Activated CD4-positive, alpha-beta memory T cell treated with anti-CD3 and anti-CD28 coated beads for 36 hours (primary cell): ENCODE data around the gene CHST12. TPM values are rescaled to one million over a fixed set of nuclear protein-coding genes. Genes with fewer than 3 reads are reported as not detected.

Experiments used
- CTCF ChIA-PET: fragments of 350-600 bp; sonication (Branson Sonifier 250); formaldehyde crosslinking; loops from one replicate; lab custom pipeline; 2021; ENCODE audit warnings: antibody characterized with exemption, inconsistent platforms; lab: Charles Lee
- POLR2A ChIA-PET: fragments of 350-600 bp; sonication (Branson Sonifier 250); formaldehyde crosslinking; loops from one replicate; lab custom pipeline; 2021; ENCODE audit warnings: antibody characterized with exemption; lab: Charles Lee
- DNase-seq: peaks from one replicate; pipeline ENCODE4 v3.0.0-alpha.2; 2020
- H3K27ac Mint-ChIP-seq: one replicate; pipeline ENCODE4 v1.8.0; 2021; ENCODE audit warnings: mixed read lengths
- H3K27me3 Mint-ChIP-seq: one replicate; pipeline ENCODE4 v1.8.0; 2021; ENCODE audit warnings: mixed read lengths
- H3K36me3 Mint-ChIP-seq: one replicate; pipeline ENCODE4 v1.8.0; 2021; ENCODE audit warnings: mixed read lengths
- H3K4me1 Mint-ChIP-seq: one replicate; pipeline ENCODE4 v1.8.0; 2021; ENCODE audit warnings: low read depth, mixed read lengths
- H3K4me3 Mint-ChIP-seq: one replicate; pipeline ENCODE4 v1.8.0; 2021; ENCODE audit warnings: mild to moderate bottlenecking, mixed read lengths
- H3K9me3 Mint-ChIP-seq: one replicate; pipeline ENCODE4 v1.8.0; 2021; ENCODE audit warnings: mixed read lengths
- intact Hi-C: fragments of 100-400 bp; cut with micrococcal nuclease; formaldehyde crosslinking; loops from one replicate; pipeline ENCODE4 v1.15.1; 2023
- total RNA-seq, 2 experiments: library from RNA; stranded (reverse); gene quantifications; one replicate each; pipeline ENCODE4 v1.2.3, GENCODE V29; 2021

The CHST12 gene
- total RNA-seq, 2 experiments from 2014 or later = 3.7 to 3.9 TPM

GRCh38 chr7:2431260-2431867 lies 28.0 kb downstream of the CHST12 start:
- peak; percentile 67 for DNase-seq
- H3K27ac Mint-ChIP-seq = no peak overlapping the region
- H3K9me3 Mint-ChIP-seq = peaks cover 6% of the 10 kb centered on the region
- intact Hi-C loops = loop anchor here (1.0 to 2.0 kb wide), 2 partner anchors 25 to 47 kb away; no protein-coding TSS in a partner anchor
- no peaks in the 10 kb centered on the region for H3K27me3 Mint-ChIP-seq
- H3K4me3 Mint-ChIP-seq = no peak overlapping the region
- POLR2A ChIA-PET = no interaction called here
- H3K4me1 Mint-ChIP-seq = peaks cover 5% of the 10 kb centered on the region
- CTCF ChIA-PET = interaction anchor here (0.5 to 4.5 kb wide), 36 partner anchors 8 to 287 kb away, joined by 3 to 46 read pairs (median 3); partner anchors contain the start of genes CHST12, MAD1L1, MRM2 and NUDT1
- peaks cover 4% of the 10 kb centered on the region for H3K36me3 Mint-ChIP-seq

- POLR2A ChIA-PET = no interaction called here
- Mint-ChIP-seq H3K4me1 (peaks cover 5% of the 10 kb centered on the region), H3K9me3 (peaks cover 6% of the 10 kb centered on the region), H3K27me3 (no peaks in the 10 kb centered on the region), H3K4me3 (no peak overlapping the region), H3K27ac (no peak overlapping the region), H3K36me3 (peaks cover 4% of the 10 kb centered on the region)
- intact Hi-C loops = no loop called here
- CTCF ChIA-PET = interaction anchor here (1.1 to 3.1 kb wide), 5 partner anchors 10 to 247 kb away, joined by 3 to 13 read pairs (median 5); no protein-coding TSS in a partner anchor
- DNase-seq = no peak
Observed at GRCh38 chr7:2432910-2433712, 29.7 kb downstream of the CHST12 start.

GRCh38 chr7:2433713-2434550 lies 30.5 kb downstream of the CHST12 start:
- ChIA-PET CTCF (interaction anchor here (0.6 to 3.1 kb wide), 2 partner anchors 17 to 103 kb away, joined by 3 to 9 read pairs; no protein-coding TSS in a partner anchor), POLR2A (no interaction called here)
- H3K36me3 Mint-ChIP-seq = peaks cover 4% of the 10 kb centered on the region
- intact Hi-C loops = no loop called here
- H3K27ac Mint-ChIP-seq = no peak overlapping the region
- peaks cover 5% of the 10 kb centered on the region for H3K4me1 Mint-ChIP-seq
- H3K9me3 Mint-ChIP-seq = peaks cover 6% of the 10 kb centered on the region
- no peaks in the 10 kb centered on the region for H3K27me3 Mint-ChIP-seq
- no peak for DNase-seq
- no peak overlapping the region for H3K4me3 Mint-ChIP-seq

- ChIA-PET POLR2A (no interaction called here), CTCF (interaction anchor here (1.0 to 3.1 kb wide), 2 partner anchors 16 to 33 kb away, joined by 3 to 9 read pairs; no protein-coding TSS in a partner anchor)
- DNase-seq = no peak
- no peaks in the 10 kb centered on the region for H3K27me3 Mint-ChIP-seq
- H3K4me1 Mint-ChIP-seq = no peaks in the 10 kb centered on the region
- H3K27ac Mint-ChIP-seq = no peak overlapping the region
- no peak overlapping the region for H3K4me3 Mint-ChIP-seq
- peaks cover 4% of the 10 kb centered on the region for H3K36me3 Mint-ChIP-seq
- peaks cover 6% of the 10 kb centered on the region for H3K9me3 Mint-ChIP-seq
- intact Hi-C loops = no loop called here
Observed at GRCh38 chr7:2435146-2435545, 31.7 kb downstream of the CHST12 start.

GRCh38 chr7:2436341-2437104 lies 33.1 kb downstream of the CHST12 start:
- ChIA-PET CTCF (interaction anchor here (1.0 kb wide), 1 partner anchor 32 kb away, joined by 3 read pairs; no protein-coding TSS in a partner anchor), POLR2A (no interaction called here)
- no peak for DNase-seq
- no peak overlapping the region for H3K27ac Mint-ChIP-seq
- no peaks in the 10 kb centered on the region for H3K27me3 Mint-ChIP-seq
- H3K4me3 Mint-ChIP-seq = no peak overlapping the region
- no peaks in the 10 kb centered on the region for H3K36me3 Mint-ChIP-seq
- intact Hi-C loops = no loop called here
- H3K4me1 Mint-ChIP-seq = no peaks in the 10 kb centered on the region
- H3K9me3 Mint-ChIP-seq = no peaks in the 10 kb centered on the region

- H3K4me3 Mint-ChIP-seq = no peak overlapping the region
- H3K36me3 Mint-ChIP-seq = no peaks in the 10 kb centered on the region
- DNase-seq = no peak
- no peaks in the 10 kb centered on the region for H3K9me3 Mint-ChIP-seq
- H3K27me3 Mint-ChIP-seq = no peaks in the 10 kb centered on the region
- POLR2A ChIA-PET = no interaction called here
- CTCF ChIA-PET = interaction anchor here (2.6 kb wide), 1 partner anchor 14 kb away, joined by 8 read pairs; no protein-coding TSS in a partner anchor
- intact Hi-C loops = no loop called here
- H3K4me1 Mint-ChIP-seq = no peaks in the 10 kb centered on the region
- no peak overlapping the region for H3K27ac Mint-ChIP-seq
Observed at GRCh38 chr7:2437136-2437535, 33.7 kb downstream of the CHST12 start.

- POLR2A ChIA-PET = no interaction called here
- Mint-ChIP-seq H3K27ac (no peak overlapping the region), H3K9me3 (no peaks in the 10 kb centered on the region), H3K27me3 (no peaks in the 10 kb centered on the region), H3K4me3 (no peak overlapping the region), H3K4me1 (no peaks in the 10 kb centered on the region), H3K36me3 (no peaks in the 10 kb centered on the region)
- CTCF ChIA-PET = interaction anchor here (2.6 kb wide), 1 partner anchor 14 kb away, joined by 8 read pairs; no protein-coding TSS in a partner anchor
- intact Hi-C loops = no loop called here
- no peak for DNase-seq
Observed at GRCh38 chr7:2437537-2438148, 34.2 kb downstream of the CHST12 start.

GRCh38 chr7:2438186-2438585 lies 34.8 kb downstream of the CHST12 start:
- DNase-seq = no peak
- Mint-ChIP-seq H3K4me1 (no peaks in the 10 kb centered on the region), H3K27ac (no peak overlapping the region), H3K36me3 (no peaks in the 10 kb centered on the region), H3K27me3 (no peaks in the 10 kb centered on the region), H3K9me3 (no peaks in the 10 kb centered on the region), H3K4me3 (no peak overlapping the region)
- CTCF ChIA-PET = interaction anchor here (1.0 to 2.6 kb wide), 2 partner anchors 13 to 30 kb away, joined by 4 to 8 read pairs; no protein-coding TSS in a partner anchor
- POLR2A ChIA-PET = no interaction called here
- intact Hi-C loops = no loop called here

- Mint-ChIP-seq H3K4me1 (no peaks in the 10 kb centered on the region), H3K36me3 (no peaks in the 10 kb centered on the region), H3K9me3 (no peaks in the 10 kb centered on the region), H3K27me3 (no peaks in the 10 kb centered on the region), H3K4me3 (no peak overlapping the region), H3K27ac (no peak overlapping the region)
- intact Hi-C loops = no loop called here
- ChIA-PET CTCF (interaction anchor here (1.0 to 2.6 kb wide), 2 partner anchors 13 to 30 kb away, joined by 4 to 8 read pairs; no protein-coding TSS in a partner anchor), POLR2A (no interaction called here)
- no peak for DNase-seq
Observed at GRCh38 chr7:2438775-2439174, 35.4 kb downstream of the CHST12 start.

- H3K4me3 Mint-ChIP-seq = no peak overlapping the region
- H3K4me1 Mint-ChIP-seq = no peaks in the 10 kb centered on the region
- DNase-seq = no peak
- no peaks in the 10 kb centered on the region for H3K9me3 Mint-ChIP-seq
- H3K36me3 Mint-ChIP-seq = no peaks in the 10 kb centered on the region
- POLR2A ChIA-PET = interaction anchor here (0.5 kb wide), 1 partner anchor 288 kb away, joined by 3 read pairs; no protein-coding TSS in a partner anchor
- H3K27me3 Mint-ChIP-seq = no peaks in the 10 kb centered on the region
- intact Hi-C loops = no loop called here
- CTCF ChIA-PET = interaction anchor here (0.6 to 0.9 kb wide), 2 partner anchors 9 to 301 kb away, joined by 3 read pairs; no protein-coding TSS in a partner anchor
- H3K27ac Mint-ChIP-seq = no peak overlapping the region
Observed at GRCh38 chr7:2440608-2441245, 37.3 kb downstream of the CHST12 start.
